ENCODE data around the gene CCT3.
"Not testable (repeated sequence)": the region's sequence is repeated elsewhere in the genome, so short reads cannot be mapped to it uniquely, and the experiment has no call there.

The CCT3 gene

DNA sequence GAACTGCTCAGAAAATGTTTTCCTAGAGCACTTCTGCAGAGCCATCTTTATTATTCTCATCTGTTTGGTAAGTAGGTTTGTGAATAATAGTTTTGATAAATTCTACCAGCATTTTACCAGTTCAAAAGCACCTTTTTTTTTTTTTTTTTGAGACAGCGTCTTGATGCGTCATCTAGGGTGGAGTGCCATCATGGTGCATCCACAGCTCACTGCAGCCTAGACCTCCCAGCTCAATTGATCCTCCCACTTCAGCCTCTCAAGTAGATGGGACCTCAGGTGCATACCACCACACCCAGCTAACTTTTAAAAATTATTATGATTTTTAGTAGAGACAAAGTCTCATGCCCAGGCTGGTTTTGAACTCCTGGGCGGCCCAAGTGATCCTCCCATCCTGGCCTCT lies 21.2 kb upstream of the CCT3 start:
- no peak overlapping the region for H3K27ac ChIP-seq
- H3K4me3 ChIP-seq, result no peak overlapping the region
- TF ChIP-seq, protein P1, sequence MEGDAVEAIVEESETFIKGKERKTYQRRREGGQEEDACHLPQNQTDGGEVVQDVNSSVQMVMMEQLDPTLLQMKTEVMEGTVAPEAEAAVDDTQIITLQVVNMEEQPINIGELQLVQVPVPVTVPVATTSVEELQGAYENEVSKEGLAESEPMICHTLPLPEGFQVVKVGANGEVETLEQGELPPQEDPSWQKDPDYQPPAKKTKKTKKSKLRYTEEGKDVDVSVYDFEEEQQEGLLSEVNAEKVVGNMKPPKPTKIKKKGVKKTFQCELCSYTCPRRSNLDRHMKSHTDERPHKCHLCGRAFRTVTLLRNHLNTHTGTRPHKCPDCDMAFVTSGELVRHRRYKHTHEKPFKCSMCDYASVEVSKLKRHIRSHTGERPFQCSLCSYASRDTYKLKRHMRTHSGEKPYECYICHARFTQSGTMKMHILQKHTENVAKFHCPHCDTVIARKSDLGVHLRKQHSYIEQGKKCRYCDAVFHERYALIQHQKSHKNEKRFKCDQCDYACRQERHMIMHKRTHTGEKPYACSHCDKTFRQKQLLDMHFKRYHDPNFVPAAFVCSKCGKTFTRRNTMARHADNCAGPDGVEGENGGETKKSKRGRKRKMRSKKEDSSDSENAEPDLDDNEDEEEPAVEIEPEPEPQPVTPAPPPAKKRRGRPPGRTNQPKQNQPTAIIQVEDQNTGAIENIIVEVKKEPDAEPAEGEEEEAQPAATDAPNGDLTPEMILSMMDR (IDR thresholded peaks at IDR 0.05), result no peak
- no peak for DNase-seq (ENCODE audit: low spot score)

DNA sequence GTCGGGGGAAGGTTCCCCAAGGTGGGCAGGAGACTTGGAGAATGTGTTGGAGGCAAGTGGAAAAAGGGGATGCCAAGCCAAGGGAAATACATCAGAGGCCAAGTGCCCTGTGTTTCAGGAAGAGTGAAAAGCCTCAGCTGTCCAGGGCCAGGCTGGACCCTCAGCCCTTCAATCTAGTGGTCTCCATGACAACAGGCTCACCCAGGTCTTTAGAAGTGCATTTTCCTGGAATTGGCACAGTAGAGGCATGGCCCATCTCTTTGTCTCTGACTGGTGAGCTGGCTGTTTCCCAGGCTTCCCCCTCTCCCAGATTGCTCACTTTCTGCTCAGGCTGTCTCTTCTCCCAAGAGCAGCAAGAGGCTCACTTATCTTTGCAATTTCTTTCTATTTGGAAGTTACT lies 20.5 kb upstream of the CCT3 start:
- TF ChIP-seq, protein P1 (IDR thresholded peaks at IDR 0.05), result no peak
- Histone ChIP-seq H3K27ac (no peak overlapping the region), H3K4me3 (no peak overlapping the region)
- no peak for DNase-seq (ENCODE audit: low spot score)

DNA sequence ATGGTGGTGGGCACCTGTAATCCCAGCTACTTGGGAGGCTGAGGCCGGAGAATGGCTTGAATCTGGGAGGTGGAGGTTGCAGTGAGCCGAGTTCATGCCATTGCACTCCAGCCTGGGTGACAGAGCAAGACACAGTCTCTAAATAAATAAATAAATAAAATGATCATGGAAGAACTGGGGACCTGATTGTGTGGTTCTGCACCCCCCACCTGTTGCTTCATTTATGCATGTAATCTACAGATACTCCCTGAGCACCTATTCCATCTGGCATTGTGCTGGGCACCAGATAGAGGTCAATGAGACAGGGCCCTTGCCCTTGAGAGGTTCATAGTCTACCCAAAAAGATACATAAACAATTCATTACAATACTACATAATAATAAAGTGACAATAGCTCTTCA lies 19.9 kb upstream of the CCT3 start:
- DNase-seq (ENCODE audit: low spot score), result no peak
- TF ChIP-seq, protein P1 (IDR thresholded peaks at IDR 0.05), result no peak
- Histone ChIP-seq H3K27ac (no peak overlapping the region), H3K4me3 (no peak overlapping the region)

DNA sequence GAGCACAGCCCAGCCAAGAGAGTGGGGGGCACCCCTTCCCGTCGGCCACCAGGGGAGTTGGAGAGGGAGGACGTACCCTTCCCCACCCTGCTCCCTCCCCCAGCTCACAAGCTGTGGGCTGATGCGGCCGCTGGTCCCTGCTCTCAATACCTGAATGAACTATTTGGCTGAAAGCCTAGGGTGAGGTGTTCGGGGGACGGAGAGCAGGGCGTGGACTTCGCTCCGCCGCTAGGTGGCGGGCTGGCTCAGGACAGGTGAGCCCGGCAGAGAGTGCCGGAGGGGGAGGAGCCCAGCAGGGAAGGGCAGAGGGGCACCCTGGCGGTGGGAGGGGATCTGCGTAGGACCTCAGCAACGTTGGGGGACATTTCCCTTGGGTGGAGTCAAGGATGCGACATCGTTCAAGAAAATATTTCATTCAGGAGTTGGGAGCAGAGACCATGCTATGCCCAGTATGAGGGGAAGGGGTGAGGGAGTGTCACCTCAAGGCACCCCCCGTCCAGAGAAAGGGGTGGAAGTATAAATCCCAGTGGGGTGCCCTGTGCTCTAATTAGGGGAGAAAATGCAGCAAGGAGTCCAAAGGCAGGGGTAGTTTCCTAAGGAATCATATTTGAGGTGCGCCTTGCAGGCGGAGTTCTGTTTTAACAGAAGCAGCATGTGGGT lies 18.9 kb upstream of the CCT3 start:
- TF ChIP-seq, protein P1 (IDR thresholded peaks at IDR 0.05), result no peak
- no peak overlapping the region for H3K4me3 ChIP-seq
- no peak for DNase-seq (ENCODE audit: low spot score)

DNA sequence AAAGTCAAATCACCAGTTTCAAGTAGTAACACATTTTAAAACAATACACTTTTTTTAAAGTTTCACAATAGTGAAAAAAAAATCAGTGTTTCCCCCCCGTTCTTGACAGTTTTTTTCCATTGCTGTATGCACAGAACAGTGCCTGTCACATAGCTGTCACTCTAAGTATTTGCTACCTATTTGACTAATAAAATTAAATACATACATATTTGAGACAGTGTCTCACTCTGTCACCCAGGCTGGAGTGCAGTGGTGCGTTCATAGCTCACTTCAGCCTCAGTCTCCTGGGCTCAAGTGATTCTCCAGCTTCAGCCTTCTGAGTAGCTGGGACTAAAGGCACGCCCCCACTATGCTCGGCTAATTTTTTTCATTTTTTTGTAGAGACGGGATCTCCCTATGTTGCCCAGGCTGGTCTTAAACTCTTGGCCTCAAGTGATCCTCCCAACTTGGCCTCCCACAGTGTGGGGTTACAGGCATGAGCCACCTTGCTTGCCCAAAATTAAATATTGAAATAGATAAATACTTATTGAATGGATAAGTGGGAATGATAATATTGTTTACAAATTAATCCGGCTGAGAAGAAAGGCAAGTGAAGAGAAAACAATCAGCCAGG lies 18.3 kb upstream of the CCT3 start:
- Histone ChIP-seq H3K4me3 (no peak overlapping the region), H3K27ac (no peak overlapping the region)
- no peak for DNase-seq (ENCODE audit: low spot score)
- TF ChIP-seq, protein P1 (IDR thresholded peaks at IDR 0.05), result no peak

More for the DNA sequence above, 18.9 kb upstream of the CCT3 start:
- H3K27ac ChIP-seq, result no peak overlapping the region

DNA sequence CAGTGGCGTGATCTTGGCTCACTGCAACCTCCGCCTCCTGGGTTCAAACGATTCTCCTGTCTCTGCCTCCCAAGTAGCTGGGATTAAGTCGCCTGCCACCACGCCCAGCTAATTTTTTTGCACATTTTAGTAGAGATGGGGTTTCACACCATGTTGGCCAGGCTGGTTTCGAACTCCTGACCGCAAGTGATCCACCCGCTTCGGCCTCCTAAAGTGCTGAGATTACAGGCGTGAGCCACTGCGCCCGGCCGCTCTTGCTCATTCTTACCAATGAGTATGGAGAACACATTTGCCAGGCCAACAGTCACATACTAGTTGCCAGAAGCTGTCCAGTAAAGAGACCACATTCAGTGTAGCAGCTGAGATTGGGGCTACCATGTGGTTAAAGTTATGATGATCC lies 14.4 kb upstream of the CCT3 start:
- H3K4me3 ChIP-seq; H3K27ac ChIP-seq; DNase-seq (ENCODE audit: low spot score): not testable (repeated sequence)

DNA sequence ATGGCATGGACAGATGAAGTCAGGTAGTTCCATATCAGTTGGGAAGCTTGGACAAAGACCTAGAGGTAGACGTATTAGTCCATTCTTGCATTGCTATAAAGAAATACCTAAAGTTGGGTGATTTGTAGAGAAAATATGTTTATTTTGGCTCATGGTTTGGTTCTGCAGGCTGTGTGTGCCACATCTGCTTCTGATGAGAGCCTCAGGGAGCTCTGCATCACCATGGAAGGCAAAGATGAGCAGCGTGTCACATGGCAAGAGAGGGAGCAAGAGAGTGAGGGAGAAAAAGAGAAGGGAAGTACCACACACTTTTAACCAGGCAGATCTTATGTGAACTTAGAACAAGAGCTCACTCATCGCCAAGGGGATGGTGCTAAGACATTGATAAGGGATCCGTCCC lies 9.2 kb upstream of the CCT3 start:
- no peak overlapping the region for H3K4me3 ChIP-seq
- no peak overlapping the region for H3K27ac ChIP-seq
- TF ChIP-seq, protein P1 (IDR thresholded peaks at IDR 0.05), result no peak
- DNase-seq (ENCODE audit: low spot score), result no peak

Measured in coronary artery (tissue), 2 donors.